ENCODE data around the gene CPSF3. TPM values are rescaled to one million over a fixed set of nuclear protein-coding genes. Genes with fewer than 3 reads are reported as not detected.

The CPSF3 gene
- total RNA-seq, 1 experiment from 2014 or later: 68.5 TPM

DNA sequence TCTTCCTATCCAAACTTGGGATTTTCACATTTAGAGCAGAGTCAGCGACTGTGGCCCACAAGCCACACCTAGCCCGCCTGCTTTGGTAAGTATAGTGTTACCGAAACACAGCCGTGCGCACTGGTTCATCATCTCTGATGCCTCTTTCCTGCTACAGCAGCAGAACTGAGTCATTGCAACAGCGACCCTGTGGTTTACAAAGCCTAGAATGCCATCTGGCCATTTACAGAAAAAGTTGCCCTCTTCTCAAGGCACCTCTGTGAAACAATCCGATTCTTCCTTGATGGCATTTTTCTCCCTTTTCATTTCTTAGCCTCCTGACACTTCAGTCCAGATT, 40.2 kb downstream of the CPSF3 start (continued):
- TF ChIP-seq, protein P1, sequence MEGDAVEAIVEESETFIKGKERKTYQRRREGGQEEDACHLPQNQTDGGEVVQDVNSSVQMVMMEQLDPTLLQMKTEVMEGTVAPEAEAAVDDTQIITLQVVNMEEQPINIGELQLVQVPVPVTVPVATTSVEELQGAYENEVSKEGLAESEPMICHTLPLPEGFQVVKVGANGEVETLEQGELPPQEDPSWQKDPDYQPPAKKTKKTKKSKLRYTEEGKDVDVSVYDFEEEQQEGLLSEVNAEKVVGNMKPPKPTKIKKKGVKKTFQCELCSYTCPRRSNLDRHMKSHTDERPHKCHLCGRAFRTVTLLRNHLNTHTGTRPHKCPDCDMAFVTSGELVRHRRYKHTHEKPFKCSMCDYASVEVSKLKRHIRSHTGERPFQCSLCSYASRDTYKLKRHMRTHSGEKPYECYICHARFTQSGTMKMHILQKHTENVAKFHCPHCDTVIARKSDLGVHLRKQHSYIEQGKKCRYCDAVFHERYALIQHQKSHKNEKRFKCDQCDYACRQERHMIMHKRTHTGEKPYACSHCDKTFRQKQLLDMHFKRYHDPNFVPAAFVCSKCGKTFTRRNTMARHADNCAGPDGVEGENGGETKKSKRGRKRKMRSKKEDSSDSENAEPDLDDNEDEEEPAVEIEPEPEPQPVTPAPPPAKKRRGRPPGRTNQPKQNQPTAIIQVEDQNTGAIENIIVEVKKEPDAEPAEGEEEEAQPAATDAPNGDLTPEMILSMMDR (IDR thresholded peaks at IDR 0.05 in 2 of 3, conservative IDR thresholded peaks at IDR 0.05 in 1 of 3; ENCODE audit: borderline replicate concordance in 1 of 3, insufficient read depth in 1 of 3, low read depth in 2 of 3, low read length in 2 of 3): no peak
- TF ChIP-seq SP1 (IDR thresholded peaks at IDR 0.05; ENCODE audit: low read depth) (no peak), ELF1 (IDR thresholded peaks at IDR 0.05; ENCODE audit: borderline replicate concordance, low read depth) (no peak), POLR2A (IDR thresholded peaks at IDR 0.05; ENCODE audit: borderline replicate concordance, extremely low read depth, insufficient read depth, insufficient read length) (no peak), POLR2AphosphoS5 (IDR thresholded peaks at IDR 0.05; ENCODE audit: low read depth, low read length) (no peak), RAD21 (IDR thresholded peaks at IDR 0.05; ENCODE audit: low read depth) (no peak), EGR1 (IDR thresholded peaks at IDR 0.05; ENCODE audit: low read depth) (no peak), EZH2 (IDR thresholded peaks at IDR 0.05) (no peak)

- no peaks in the 10 kb centered on the region for H3K27me3 ChIP-seq (ENCODE audit: insufficient read depth, low read length)
- H3K4me3 ChIP-seq (replicated peaks in 1 of 2; ENCODE audit: low read depth in 1 of 2, low read length in 2 of 2): no peak overlapping the region
- TF ChIP-seq SP1 (IDR thresholded peaks at IDR 0.05; ENCODE audit: low read depth): no peak
- no peaks in the 10 kb centered on the region for H3K9me3 ChIP-seq (ENCODE audit: control insufficient read depth in 1 of 2, insufficient read depth in 1 of 2, low read depth in 1 of 2, low read length in 2 of 2)
- ChIA-PET RAD21 (ENCODE audit: low non-redundant PET in 1 of 2, low total read pairs in 2 of 2, uncharacterized antibody in 2 of 2, unreplicated experiment in 2 of 2) (no interaction called here), CTCF (no interaction called here), POLR2A (no interaction called here)
- no peak overlapping the region for H3K27ac ChIP-seq (ENCODE audit: low read depth, low read length)
- H3K4me1 ChIP-seq (ENCODE audit: control insufficient read depth in 1 of 2, insufficient read depth in 2 of 2, low read length in 2 of 2): no peaks in the 10 kb centered on the region
- intact Hi-C loops (cut with micrococcal nuclease): no loop called here
- ATAC-seq (no peak), DNase-seq (ENCODE audit: low read depth, low spot score) (no peak)
- peaks cover 15 to 21% of the 10 kb centered on the region in 2 experiments; a peak in 3 of 4 replicates for H3K36me3 ChIP-seq (ENCODE audit: control insufficient read depth in 1 of 2, insufficient read depth in 2 of 2, low read length in 2 of 2)
- no peak overlapping the region for H3K9ac ChIP-seq (ENCODE audit: low read length)
- H3K79me2 ChIP-seq (ENCODE audit: insufficient read depth, low read length): no peaks in the 10 kb centered on the region
- no peaks in the 10 kb centered on the region for H4K20me1 ChIP-seq (ENCODE audit: insufficient read depth)
- BruUV-seq (replicated peaks): no TSS peak
- no peak overlapping the region for H3K4me2 ChIP-seq (ENCODE audit: low read length)
- no peak overlapping the region for H2AFZ ChIP-seq (ENCODE audit: low read depth, low read length, poor library complexity, severe bottlenecking)
- H3K9me2 ChIP-seq (ENCODE audit: insufficient read depth): no peaks in the 10 kb centered on the region
Measured at GRCh38 chr2:9465170-9465569, 41.7 kb downstream of the CPSF3 start.

Measured in HCT116 (cell line).